GM12891 (cell line): ENCODE data around the gene CAPRIN1.

ENCODE experiments used
- POLR2A ChIP-seq: IDR thresholded peaks from 2 replicates; pipeline ENCODE4 v1.6.1; 2011; ENCODE audit warnings: low read depth, low read length, control low read depth
- POLR2AphosphoS5 ChIP-seq: IDR thresholded peaks from 2 replicates; pipeline ENCODE4 v1.6.1; 2011; ENCODE audit warnings: low read depth, low read length, control low read depth
- POU2F2 ChIP-seq: IDR thresholded peaks from 2 replicates; pipeline ENCODE4 v1.6.1; 2011; ENCODE audit warnings: low read depth, mild to moderate bottlenecking, control low read depth, low read length, moderate library complexity
- SPI1 ChIP-seq: IDR thresholded peaks from 2 replicates; pipeline ENCODE4 v1.6.1; 2011; ENCODE audit warnings: low read depth, low read length, control low read depth
- TAF1 ChIP-seq: IDR thresholded peaks from 2 replicates; pipeline ENCODE4 v1.6.1; 2011; ENCODE audit warnings: low read depth, low read length, control low read depth

- TF ChIP-seq POLR2A (no peak), SPI1 (no peak), TAF1 (no peak), POU2F2 (no peak), POLR2AphosphoS5 (no peak)
Observed at GRCh38 chr11:34049028-34049427, 2.5 kb upstream of the CAPRIN1 start.
